Astrocyte of the cerebellum (primary cell): ENCODE measurements around the gene ZBED4.

Experiments
- DNase-seq: peaks from one replicate; pipeline ENCODE4 v3.0.0-alpha.2; 2011; ENCODE audit warnings: low read depth
- H3K4me3 ChIP-seq: 2 replicates; pipeline ENCODE4 v1.5.1; 2011; ENCODE audit warnings: mild to moderate bottlenecking, low read depth, low read length, moderate library complexity
- in situ Hi-C: cut with HindIII; loops from 2 replicates; pipeline ENCODE4 v1.10.0; 2017; ENCODE audit warnings: low sequenced_read_pairs
- TF ChIP-seq, protein P1 (sequence below): IDR thresholded peaks from 2 replicates; pipeline ENCODE4 v1.5.1; 2012; ENCODE audit warnings: low read length, low read depth, moderate library complexity, mild to moderate bottlenecking; ENCODE audit errors: missing control alignments

The ZBED4 gene

DNA sequence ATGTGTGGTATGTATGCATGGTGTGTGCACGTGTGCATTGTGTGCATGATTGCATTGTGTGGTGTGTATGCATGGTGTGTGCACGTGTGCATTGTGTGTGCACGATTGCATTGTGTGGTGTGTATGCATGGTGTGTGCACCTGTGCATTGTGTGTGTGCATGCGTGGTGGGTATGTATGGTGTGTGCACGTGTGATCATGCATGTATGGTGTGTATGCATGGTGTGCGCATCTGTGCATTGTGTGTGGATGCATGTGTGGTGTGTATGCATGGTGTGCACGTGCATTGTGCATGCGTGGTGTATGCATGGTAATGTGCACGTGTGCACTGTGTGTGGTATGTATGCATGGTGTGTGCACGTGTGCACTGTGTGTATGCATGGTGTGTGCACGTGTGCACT, 47.8 kb downstream of the ZBED4 start:
- in situ Hi-C loops, result loop anchor here (25.0 kb wide), 1 partner anchor 114 kb away; no protein-coding TSS in a partner anchor
- no peak overlapping the region for H3K4me3 ChIP-seq
- TF ChIP-seq, protein P1, sequence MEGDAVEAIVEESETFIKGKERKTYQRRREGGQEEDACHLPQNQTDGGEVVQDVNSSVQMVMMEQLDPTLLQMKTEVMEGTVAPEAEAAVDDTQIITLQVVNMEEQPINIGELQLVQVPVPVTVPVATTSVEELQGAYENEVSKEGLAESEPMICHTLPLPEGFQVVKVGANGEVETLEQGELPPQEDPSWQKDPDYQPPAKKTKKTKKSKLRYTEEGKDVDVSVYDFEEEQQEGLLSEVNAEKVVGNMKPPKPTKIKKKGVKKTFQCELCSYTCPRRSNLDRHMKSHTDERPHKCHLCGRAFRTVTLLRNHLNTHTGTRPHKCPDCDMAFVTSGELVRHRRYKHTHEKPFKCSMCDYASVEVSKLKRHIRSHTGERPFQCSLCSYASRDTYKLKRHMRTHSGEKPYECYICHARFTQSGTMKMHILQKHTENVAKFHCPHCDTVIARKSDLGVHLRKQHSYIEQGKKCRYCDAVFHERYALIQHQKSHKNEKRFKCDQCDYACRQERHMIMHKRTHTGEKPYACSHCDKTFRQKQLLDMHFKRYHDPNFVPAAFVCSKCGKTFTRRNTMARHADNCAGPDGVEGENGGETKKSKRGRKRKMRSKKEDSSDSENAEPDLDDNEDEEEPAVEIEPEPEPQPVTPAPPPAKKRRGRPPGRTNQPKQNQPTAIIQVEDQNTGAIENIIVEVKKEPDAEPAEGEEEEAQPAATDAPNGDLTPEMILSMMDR, result no peak
- DNase-seq, result no peak

DNA sequence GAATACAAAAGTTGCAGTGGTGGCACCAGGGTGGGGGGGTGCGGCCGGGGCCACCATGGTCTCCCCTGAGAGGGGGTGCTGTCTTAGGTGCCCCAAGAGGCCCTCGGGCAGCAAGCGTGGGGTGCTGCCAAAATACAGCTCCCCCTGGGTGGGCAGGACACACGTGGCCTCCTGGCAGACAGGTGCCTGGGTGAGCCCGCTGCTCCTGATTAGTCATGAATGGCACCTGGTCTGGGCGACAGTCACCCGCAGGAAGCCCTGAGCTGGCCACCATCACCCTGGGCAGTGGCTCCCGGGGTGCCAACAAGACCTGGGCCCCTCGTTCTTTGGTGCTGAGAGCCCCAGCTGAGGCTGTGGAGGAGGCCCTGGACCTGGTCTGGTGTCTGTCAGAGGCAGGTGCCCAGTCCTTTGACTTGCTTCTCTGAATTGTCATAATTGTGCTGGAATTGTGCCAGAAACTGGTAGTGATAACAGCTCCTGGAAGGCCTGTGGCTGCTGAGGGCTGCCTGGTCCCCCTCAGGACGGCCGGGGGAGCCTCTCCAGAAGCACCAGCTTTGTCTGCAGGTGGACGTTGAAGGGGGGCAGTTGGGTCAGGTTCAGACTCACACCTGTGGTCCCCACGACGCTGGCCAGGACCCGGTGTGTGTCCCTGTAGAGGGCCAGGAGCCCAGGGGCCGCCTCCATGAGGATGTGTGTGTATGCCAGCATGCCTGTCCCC, 49.8 kb downstream of the ZBED4 start:
- no peak for DNase-seq
- H3K4me3 ChIP-seq, result no peak overlapping the region
- TF ChIP-seq, protein P1, result no peak
- in situ Hi-C loops, result loop anchor here (25.0 kb wide), 1 partner anchor 116 kb away; no protein-coding TSS in a partner anchor

GRCh38 chr22:49904040-49904369, 50.4 kb downstream of the ZBED4 start:
- DNase-seq, result no peak
- in situ Hi-C loops, result loop anchor here (25.0 kb wide), 1 partner anchor 117 kb away; no protein-coding TSS in a partner anchor
- H3K4me3 ChIP-seq, result no peak overlapping the region
- TF ChIP-seq, protein P1, result no peak

- in situ Hi-C loops, result loop anchor here (25.0 kb wide), 1 partner anchor 118 kb away; no protein-coding TSS in a partner anchor
These were observed 51.8 kb downstream of the ZBED4 start for GRCh38 chr22:49905465-49905864.

GRCh38 chr22:49906071-49906798, 52.6 kb downstream of the ZBED4 start:
- no peak for DNase-seq
- TF ChIP-seq, protein P1, result no peak
- H3K4me3 ChIP-seq, result no peak overlapping the region
- in situ Hi-C loops, result loop anchor here (25.0 kb wide), 1 partner anchor 119 kb away; no protein-coding TSS in a partner anchor

More at GRCh38 chr22:49905465-49905864, 51.8 kb downstream of the ZBED4 start:
- TF ChIP-seq, protein P1, result no peak
- no peak for DNase-seq
- no peak overlapping the region for H3K4me3 ChIP-seq

DNA sequence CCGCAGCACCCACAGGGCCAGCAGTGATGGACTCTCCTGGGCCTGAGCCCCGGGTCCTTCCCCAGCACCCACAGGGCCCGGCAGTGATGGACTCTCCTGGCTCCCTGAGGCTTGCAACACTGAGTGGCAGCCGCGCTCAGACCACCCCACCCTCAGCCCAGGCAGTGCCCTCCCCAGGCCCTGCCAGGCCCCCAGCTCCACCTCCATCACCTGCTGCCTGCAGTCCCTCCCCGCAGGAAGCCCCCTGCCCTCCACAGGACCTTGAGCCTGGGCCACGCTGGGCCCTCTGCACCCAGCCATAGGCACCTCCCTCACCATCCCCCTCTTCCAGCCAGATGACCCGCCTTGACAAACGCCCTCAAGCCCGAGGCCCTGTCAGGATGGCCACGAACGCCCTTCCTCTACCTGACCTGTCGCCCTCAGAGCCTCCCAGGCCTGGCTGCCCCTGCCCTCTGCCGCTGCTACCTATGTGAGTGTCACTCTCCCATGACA, 53.2 kb downstream of the ZBED4 start:
- in situ Hi-C loops, result loop anchor here (25.0 kb wide), 1 partner anchor 120 kb away; no protein-coding TSS in a partner anchor

More for the DNA sequence above, 53.2 kb downstream of the ZBED4 start:
- TF ChIP-seq, protein P1, result no peak
- DNase-seq, result no peak
- H3K4me3 ChIP-seq, result no peak overlapping the region
